Neuronal stem cell (in vitro differentiated cells): ENCODE data around the gene CD37.

Experiments
- DNase-seq: peaks from one replicate; pipeline ENCODE4 v3.0.0-alpha.2; 2013; ENCODE audit warnings: low spot score
- H2AFZ ChIP-seq: one replicate; pipeline ENCODE4 v1.6.1; 2013; ENCODE audit warnings: mild to moderate bottlenecking, low read length, inconsistent platforms
- H2AK5ac ChIP-seq: 2 replicates; pipeline ENCODE4 v1.6.1; 2013; ENCODE audit warnings: low read depth, mild to moderate bottlenecking, inconsistent platforms, low read length, moderate library complexity, mixed read lengths
- H2BK120ac ChIP-seq: 2 replicates; pipeline ENCODE4 v1.6.1; 2013; ENCODE audit warnings: low read depth, mild to moderate bottlenecking, inconsistent platforms, low read length, moderate library complexity, mixed read lengths
- H2BK12ac ChIP-seq: one replicate; pipeline ENCODE4 v1.6.1; 2013; ENCODE audit warnings: low read length, inconsistent platforms
- H2BK15ac ChIP-seq: 2 replicates; pipeline ENCODE4 v1.6.1; 2013; ENCODE audit warnings: mild to moderate bottlenecking, low read length, inconsistent platforms, mixed read lengths
- H2BK5ac ChIP-seq: one replicate; pipeline ENCODE4 v1.6.1; 2013; ENCODE audit warnings: inconsistent platforms, mild to moderate bottlenecking, low read length, moderate library complexity
- H3K14ac ChIP-seq: one replicate; pipeline ENCODE4 v1.6.1; 2013; ENCODE audit warnings: low read length, inconsistent platforms
- H3K18ac ChIP-seq: 2 replicates; pipeline ENCODE4 v1.6.1; 2013; ENCODE audit warnings: low read length, inconsistent platforms
- H3K23ac ChIP-seq: 2 replicates; pipeline ENCODE4 v1.6.1; 2013; ENCODE audit warnings: low read depth, mild to moderate bottlenecking, mixed read lengths, low read length, inconsistent platforms; ENCODE audit not compliant: poor library complexity
- H3K27ac ChIP-seq: replicated peaks from 3 replicates; pipeline ENCODE4 v1.5.1; 2013; ENCODE audit warnings: low read length, inconsistent platforms
- H3K27me3 ChIP-seq, 3 experiments: 2 replicates each; pipeline ENCODE4 v1.6.1; 2013; ENCODE audit warnings: low read length in 3 of 3, mild to moderate bottlenecking in 2 of 3, inconsistent platforms in 1 of 3, low read depth in 1 of 3, mixed read lengths in 1 of 3, moderate library complexity in 1 of 3; ENCODE audit not compliant: control insufficient read depth in 3 of 3, insufficient read depth in 3 of 3
- H3K36me3 ChIP-seq, 2 donors: replicated peaks in 1 of 2; 2 replicates each; pipeline ENCODE4 v1.6.1; 2013; ENCODE audit warnings: low read length in 2 of 2; ENCODE audit not compliant: control insufficient read depth in 2 of 2, insufficient read depth in 2 of 2
- H3K4ac ChIP-seq: 2 replicates; pipeline ENCODE4 v1.6.1; 2013; ENCODE audit warnings: inconsistent platforms, mild to moderate bottlenecking, low read length, moderate library complexity
- H3K4me1 ChIP-seq, 2 donors: 1 replicate in 1 of 2; 2 replicates in 1 of 2; pipeline ENCODE4 v1.6.1; 2013; ENCODE audit warnings: low read length in 2 of 2, low read depth in 1 of 2; ENCODE audit not compliant: control insufficient read depth in 2 of 2, insufficient read depth in 1 of 2
- H3K4me2 ChIP-seq: one replicate; pipeline ENCODE4 v1.6.1; 2013; ENCODE audit warnings: mild to moderate bottlenecking, low read length, inconsistent platforms; ENCODE audit not compliant: insufficient read depth, poor library complexity, severe bottlenecking
- H3K4me3 ChIP-seq, 2 donors: 2 replicates each; pipeline ENCODE4 v1.5.1; 2013; ENCODE audit warnings: low read length in 2 of 2, mild to moderate bottlenecking in 2 of 2, inconsistent platforms in 1 of 2, moderate library complexity in 1 of 2
- H3K79me1 ChIP-seq: one replicate; pipeline ENCODE4 v1.6.1; 2013; ENCODE audit warnings: low read depth, mild to moderate bottlenecking, inconsistent platforms, low read length, moderate library complexity
- H3K9ac ChIP-seq: one replicate; pipeline ENCODE4 v1.6.1; 2013; ENCODE audit warnings: mild to moderate bottlenecking, low read depth, low read length, inconsistent platforms; ENCODE audit not compliant: poor library complexity
- H3K9me3 ChIP-seq, 2 donors: replicated peaks in 1 of 2; 2 replicates each; pipeline versions ENCODE3 to v1.6.1; 2013; ENCODE audit warnings: low read length in 2 of 2, mild to moderate bottlenecking in 2 of 2, inconsistent platforms in 1 of 2, low read depth in 1 of 2, mixed read lengths in 1 of 2, moderate library complexity in 1 of 2; ENCODE audit not compliant: control insufficient read depth in 2 of 2, insufficient read depth in 1 of 2
- H4K8ac ChIP-seq: one replicate; pipeline ENCODE4 v1.6.1; 2013; ENCODE audit warnings: low read depth, mild to moderate bottlenecking, inconsistent platforms, low read length, moderate library complexity
- H4K91ac ChIP-seq: one replicate; pipeline ENCODE4 v1.6.1; 2013; ENCODE audit warnings: low read length, low read depth, mild to moderate bottlenecking, inconsistent platforms; ENCODE audit not compliant: poor library complexity
- WGBS, 2 donors: extraction: QIAGEN DNeasy Blood & Tissue Kit; methylation state at CpG; one replicate each; pipeline ENCODE4 v1.1.7; 2013; ENCODE audit warnings: missing lambda C conversion rate in 2 of 2, mixed read lengths in 1 of 2; ENCODE audit not compliant: insufficient read length in 2 of 2, insufficient replicate concordance in 1 of 2; ENCODE audit errors: extremely low coverage in 2 of 2; 5-methylcytosine and 5-hydroxymethylcytosine counted together

CD37 gene

GRCh38 chr19:49290517-49290916, 44.7 kb upstream of the CD37 start:
- DNase-seq: no peak
- Histone ChIP-seq H2BK5ac (no peak overlapping the region), H3K27ac (no peak overlapping the region), H3K9me3 (peaks cover 4 to 17% of the 10 kb centered on the region in 2 donors), H4K91ac (no peak overlapping the region), H3K79me1 (no peaks in the 10 kb centered on the region), H2BK15ac (no peak overlapping the region), H3K4me1 (no peaks in the 10 kb centered on the region), H3K4me2 (no peak overlapping the region), H3K14ac (no peak overlapping the region), H3K18ac (no peak overlapping the region), H4K8ac (no peak overlapping the region), H3K4me3 (no peak overlapping the region), H3K27me3 (no peaks in the 10 kb centered on the region), H3K23ac (no peak overlapping the region), H3K9ac (no peak overlapping the region), H2AK5ac (no peak overlapping the region), H2BK12ac (no peak overlapping the region), H2BK120ac (no peak overlapping the region), H3K4ac (no peak overlapping the region), H2AFZ (no peak overlapping the region), H3K36me3 (peaks cover 3 to 39% of the 10 kb centered on the region in 2 donors)
- WGBS, 2 donors: no CpG with 5 or more reads among the region's 3 CpGs

- H3K14ac ChIP-seq: no peak overlapping the region
- H3K4me3 ChIP-seq: no peak overlapping the region
- no peak overlapping the region for H2BK12ac ChIP-seq
- H2BK15ac ChIP-seq: no peak overlapping the region
- H3K27ac ChIP-seq: no peak overlapping the region
- H4K8ac ChIP-seq: no peak overlapping the region
- no peaks in the 10 kb centered on the region for H3K27me3 ChIP-seq
- DNase-seq: no peak
- H3K9ac ChIP-seq: no peak overlapping the region
- no peaks in the 10 kb centered on the region for H3K79me1 ChIP-seq
- no peak overlapping the region for H2BK5ac ChIP-seq
- peaks cover 3 to 51% of the 10 kb centered on the region in 2 donors for H3K36me3 ChIP-seq
- no peak overlapping the region for H3K18ac ChIP-seq
- H2BK120ac ChIP-seq: no peak overlapping the region
- H3K4me2 ChIP-seq: no peak overlapping the region
- H2AK5ac ChIP-seq: no peak overlapping the region
- H4K91ac ChIP-seq: no peak overlapping the region
- no peaks in the 10 kb centered on the region for H3K4me1 ChIP-seq
- no peak overlapping the region for H2AFZ ChIP-seq
- H3K4ac ChIP-seq: no peak overlapping the region
- no peaks in the 10 kb centered on the region for H3K9me3 ChIP-seq
- no peak overlapping the region for H3K23ac ChIP-seq
- WGBS, 2 donors: no CpG with 5 or more reads among the region's 6 CpGs
Observed at GRCh38 chr19:49294401-49294800, 40.8 kb upstream of the CD37 start.

- Histone ChIP-seq H3K4ac (no peak overlapping the region), H3K23ac (no peak overlapping the region), H2AFZ (no peak overlapping the region), H2BK120ac (no peak overlapping the region), H3K79me1 (no peaks in the 10 kb centered on the region), H3K14ac (no peak overlapping the region), H3K4me3 (no peak overlapping the region), H3K9me3 (no peaks in the 10 kb centered on the region), H3K4me2 (no peak overlapping the region), H2BK15ac (no peak overlapping the region), H2BK5ac (no peak overlapping the region), H2BK12ac (no peak overlapping the region), H3K27ac (no peak overlapping the region), H4K91ac (no peak overlapping the region), H4K8ac (no peak overlapping the region), H3K4me1 (no peaks in the 10 kb centered on the region), H3K36me3 (peaks cover 3 to 43% of the 10 kb centered on the region in 2 donors), H3K18ac (no peak overlapping the region), H3K9ac (no peak overlapping the region), H3K27me3 (no peaks in the 10 kb centered on the region), H2AK5ac (no peak overlapping the region)
- DNase-seq: no peak
- no CpG with 5 or more reads among the region's 8 CpGs for WGBS, 2 donors
Observed at GRCh38 chr19:49295208-49295880, 39.9 kb upstream of the CD37 start.

- no peak overlapping the region for H2BK15ac ChIP-seq
- peaks cover 0 to 3% of the 10 kb centered on the region in 2 donors for H3K4me1 ChIP-seq
- no peak overlapping the region for H4K91ac ChIP-seq
- H3K36me3 ChIP-seq: peaks cover 3 to 35% of the 10 kb centered on the region in 2 donors
- H2AK5ac ChIP-seq: no peak overlapping the region
- no peak overlapping the region for H3K4me2 ChIP-seq
- no peak overlapping the region for H2BK5ac ChIP-seq
- H2BK12ac ChIP-seq: no peak overlapping the region
- H3K23ac ChIP-seq: no peak overlapping the region
- no peak for DNase-seq
- H2AFZ ChIP-seq: no peak overlapping the region
- no peak overlapping the region for H3K4ac ChIP-seq
- no peak overlapping the region for H2BK120ac ChIP-seq
- H3K14ac ChIP-seq: no peak overlapping the region
- no peak overlapping the region for H3K4me3 ChIP-seq
- H3K9me3 ChIP-seq: no peaks in the 10 kb centered on the region
- no CpG with 5 or more reads among the region's 3 CpGs for WGBS, 2 donors
- H3K27me3 ChIP-seq: no peaks in the 10 kb centered on the region
- no peaks in the 10 kb centered on the region for H3K79me1 ChIP-seq
- H3K18ac ChIP-seq: no peak overlapping the region
- no peak overlapping the region for H3K9ac ChIP-seq
- H3K27ac ChIP-seq: no peak overlapping the region
- H4K8ac ChIP-seq: no peak overlapping the region
Observed at GRCh38 chr19:49297403-49297802, 37.8 kb upstream of the CD37 start.
